ENCODE results near the gene CLIP3.
A peak's percentile ranks its signal among the peaks of the same experiment; 100 is the strongest.

CLIP3 gene

GRCh38 chr19:36051236-36051635 is 18.6 kb upstream of the CLIP3 start:
- DNase-seq (ENCODE audit: extremely low read depth, insufficient read length) = no peak
- no peaks in the 10 kb centered on the region; the same call in 1 of the 2 replicates for H3K36me3 ChIP-seq (ENCODE audit: control insufficient read depth, insufficient read depth, low read length)
- H3K4me3 ChIP-seq (replicated peaks; ENCODE audit: low read depth, low read length) = no peak overlapping the region
- TF ChIP-seq CTCF (IDR thresholded peaks at IDR 0.05; ENCODE audit: insufficient read depth, low read length, poor library complexity, severe bottlenecking) = peak; percentile 32
- no peaks in the 10 kb centered on the region for H3K27me3 ChIP-seq (replicated peaks; ENCODE audit: control insufficient read depth, insufficient read depth, low read length)

- Histone ChIP-seq H3K4me3 (replicated peaks; ENCODE audit: low read depth, low read length) (no peak overlapping the region), H3K36me3 (ENCODE audit: control insufficient read depth, insufficient read depth, low read length) (no peaks in the 10 kb centered on the region; the same call in 1 of the 2 replicates), H3K27me3 (replicated peaks; ENCODE audit: control insufficient read depth, insufficient read depth, low read length) (no peaks in the 10 kb centered on the region)
- no peak for TF ChIP-seq CTCF (IDR thresholded peaks at IDR 0.05; ENCODE audit: insufficient read depth, low read length, poor library complexity, severe bottlenecking)
- DNase-seq (ENCODE audit: extremely low read depth, insufficient read length) = no peak
Observed at GRCh38 chr19:36049080-36049698, 16.5 kb upstream of the CLIP3 start.

- TF ChIP-seq CTCF (IDR thresholded peaks at IDR 0.05; ENCODE audit: insufficient read depth, low read length, poor library complexity, severe bottlenecking) = no peak
- Histone ChIP-seq H3K27me3 (replicated peaks; ENCODE audit: control insufficient read depth, insufficient read depth, low read length) (no peaks in the 10 kb centered on the region), H3K36me3 (ENCODE audit: control insufficient read depth, insufficient read depth, low read length) (no peaks in the 10 kb centered on the region; the same call in 1 of the 2 replicates), H3K4me3 (replicated peaks; ENCODE audit: low read depth, low read length) (no peak overlapping the region)
- no peak for DNase-seq (ENCODE audit: extremely low read depth, insufficient read length)
Observed at GRCh38 chr19:36047835-36048234, 15.2 kb upstream of the CLIP3 start.

- Histone ChIP-seq H3K27me3 (replicated peaks; ENCODE audit: control insufficient read depth, insufficient read depth, low read length) (no peaks in the 10 kb centered on the region), H3K4me3 (replicated peaks; ENCODE audit: low read depth, low read length) (no peak overlapping the region), H3K36me3 (ENCODE audit: control insufficient read depth, insufficient read depth, low read length) (no peaks in the 10 kb centered on the region; the same call in 1 of the 2 replicates)
- no peak for DNase-seq (ENCODE audit: extremely low read depth, insufficient read length)
- no peak for TF ChIP-seq CTCF (IDR thresholded peaks at IDR 0.05; ENCODE audit: insufficient read depth, low read length, poor library complexity, severe bottlenecking)
Observed at GRCh38 chr19:36046443-36047050, 13.9 kb upstream of the CLIP3 start.

- no peak for DNase-seq (ENCODE audit: extremely low read depth, insufficient read length)
Observed at GRCh38 chr19:36043952-36044351, 11.3 kb upstream of the CLIP3 start.

More at GRCh38 chr19:36043952-36044351, 11.3 kb upstream of the CLIP3 start:
- Histone ChIP-seq H3K36me3 (ENCODE audit: control insufficient read depth, insufficient read depth, low read length) (peaks cover 2% of the 10 kb centered on the region), H3K4me3 (replicated peaks; ENCODE audit: low read depth, low read length) (no peak overlapping the region), H3K27me3 (replicated peaks; ENCODE audit: control insufficient read depth, insufficient read depth, low read length) (no peaks in the 10 kb centered on the region)
- no peak for TF ChIP-seq CTCF (IDR thresholded peaks at IDR 0.05; ENCODE audit: insufficient read depth, low read length, poor library complexity, severe bottlenecking)
